ENCODE measurements around the gene VSNL1. TPM values are rescaled to one million over a fixed set of nuclear protein-coding genes. Genes with fewer than 3 reads are reported as not detected.

The VSNL1 gene
- total and polyA plus RNA-seq, 2 experiments from 2014 or later = 102 to 112 TPM

DNA sequence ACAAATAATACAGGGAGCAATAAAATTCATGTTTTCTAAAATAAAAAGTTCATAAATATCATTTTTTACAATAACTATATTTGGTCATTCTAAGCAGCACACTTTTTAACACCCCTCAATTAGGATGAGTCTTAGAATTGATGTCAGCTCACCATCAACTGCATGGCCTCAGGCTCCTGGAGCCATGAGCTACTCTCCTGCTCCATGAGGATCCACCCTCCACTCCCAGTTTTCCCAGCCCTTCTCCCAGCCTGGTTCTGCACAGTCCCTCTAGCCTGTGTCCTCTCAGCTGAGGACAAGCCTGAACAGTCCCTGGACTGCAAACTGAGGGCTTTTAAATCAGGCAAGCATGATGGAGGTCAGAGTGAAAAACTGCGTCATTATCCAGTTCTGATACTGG is 124.0 kb downstream of the VSNL1 start (continued):
- no peak for TF ChIP-seq EZH2phosphoT487 (IDR thresholded peaks at IDR 0.05; ENCODE audit: unreplicated experiment)

DNA sequence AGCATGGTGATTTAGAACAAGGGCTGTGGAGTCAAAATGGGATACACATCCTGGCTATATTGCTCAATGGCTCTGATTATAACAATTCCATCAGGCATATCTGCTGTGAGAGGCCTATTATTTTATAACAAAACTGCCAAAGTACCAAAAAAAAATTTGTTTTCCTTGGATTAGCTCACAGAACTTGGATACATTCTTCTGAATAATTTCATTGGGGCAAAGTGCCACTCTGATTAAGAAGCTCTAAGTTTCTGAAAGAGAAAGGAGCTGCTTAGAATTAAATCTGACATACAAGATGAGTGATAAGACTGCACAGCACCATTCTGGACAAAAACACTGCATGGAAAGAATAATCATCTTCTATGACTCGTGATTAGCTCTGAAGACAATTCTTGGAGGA is 127.4 kb downstream of the VSNL1 start:
- Mint-ChIP-seq H3K27me3 (ENCODE audit: insufficient read depth, low read depth, poor library complexity) (no peaks in the 10 kb centered on the region), H3K4me3 (no peak overlapping the region), H3K36me3 (ENCODE audit: low read depth) (peaks cover 52% of the 10 kb centered on the region), H3K9me3 (no peaks in the 10 kb centered on the region), H3K4me1 (no peaks in the 10 kb centered on the region), H3K27ac (no peak overlapping the region)
- Histone ChIP-seq H3K27ac (ENCODE audit: low read depth) (no peak overlapping the region), H4K20me1 (replicated peaks; ENCODE audit: insufficient read depth) (no peaks in the 10 kb centered on the region), H3K4me3 (no peak overlapping the region), H3K9me2 (ENCODE audit: insufficient read depth) (no peaks in the 10 kb centered on the region), H3K79me2 (replicated peaks; ENCODE audit: insufficient read depth) (no peaks in the 10 kb centered on the region), H3K4me2 (no peak overlapping the region), H3K27me3 (ENCODE audit: insufficient read depth) (no peaks in the 10 kb centered on the region), H3F3A (replicated peaks; ENCODE audit: low read depth) (no peaks in the 10 kb centered on the region), H3K4me1 (ENCODE audit: insufficient read depth) (no peaks in the 10 kb centered on the region), H2AFZ (no peak overlapping the region), H3K36me3 (ENCODE audit: insufficient read depth) (peaks cover 50% of the 10 kb centered on the region)
- DNase-seq (ENCODE audit: low spot score) (no peak), ATAC-seq (no peak)
- no peak for TF ChIP-seq POLR2AphosphoS5 (IDR thresholded peaks at IDR 0.05; ENCODE audit: low read depth)
- TF ChIP-seq JUNB (IDR thresholded peaks at IDR 0.05; ENCODE audit: unreplicated experiment) = no peak
- TF ChIP-seq NANOG (IDR thresholded peaks at IDR 0.05; ENCODE audit: borderline replicate concordance) = no peak
- no peak for TF ChIP-seq EZH2phosphoT487 (IDR thresholded peaks at IDR 0.05; ENCODE audit: unreplicated experiment)
- no peak for TF ChIP-seq ZNF462 (CRISPR knock-in tag; IDR thresholded peaks at IDR 0.05)
- no peak for TF ChIP-seq ZNF331 (CRISPR knock-in tag; IDR thresholded peaks at IDR 0.05; ENCODE audit: low read depth)
- TF ChIP-seq, protein P1, sequence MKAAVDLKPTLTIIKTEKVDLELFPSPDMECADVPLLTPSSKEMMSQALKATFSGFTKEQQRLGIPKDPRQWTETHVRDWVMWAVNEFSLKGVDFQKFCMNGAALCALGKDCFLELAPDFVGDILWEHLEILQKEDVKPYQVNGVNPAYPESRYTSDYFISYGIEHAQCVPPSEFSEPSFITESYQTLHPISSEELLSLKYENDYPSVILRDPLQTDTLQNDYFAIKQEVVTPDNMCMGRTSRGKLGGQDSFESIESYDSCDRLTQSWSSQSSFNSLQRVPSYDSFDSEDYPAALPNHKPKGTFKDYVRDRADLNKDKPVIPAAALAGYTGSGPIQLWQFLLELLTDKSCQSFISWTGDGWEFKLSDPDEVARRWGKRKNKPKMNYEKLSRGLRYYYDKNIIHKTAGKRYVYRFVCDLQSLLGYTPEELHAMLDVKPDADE (IDR thresholded peaks at IDR 0.05) = no peak

Data from GM23338 (cell line).